ENCODE data around the gene PEX14. TPM values are rescaled to one million over a fixed set of nuclear protein-coding genes. Genes with fewer than 3 reads are reported as not detected.
A peak's percentile ranks its signal among the peaks of the same experiment; 100 is the strongest.

Gene PEX14
- total RNA-seq, 1 donor from 2014 or later: 31.4 TPM

GRCh38 chr1:10629091-10629815 is 154.5 kb downstream of the PEX14 start:
- H3K9me3 Mint-ChIP-seq: no peaks in the 10 kb centered on the region
- no peak overlapping the region for H3K27ac Mint-ChIP-seq
- peaks cover 2% of the 10 kb centered on the region for H3K4me1 Mint-ChIP-seq
- no peak overlapping the region for H3K4me3 Mint-ChIP-seq
- DNase-seq (ENCODE audit: low spot score in 2 of 2, unreplicated experiment in 2 of 2): peak in 1 of 2 experiments; percentile 16
- TF ChIP-seq CTCF (IDR thresholded peaks at IDR 0.05; ENCODE audit: unreplicated experiment): no peak
- peaks cover 10% of the 10 kb centered on the region for H3K36me3 Mint-ChIP-seq
- no peaks in the 10 kb centered on the region for H3K27me3 Mint-ChIP-seq (ENCODE audit: low read depth)

- Mint-ChIP-seq H3K9me3 (no peaks in the 10 kb centered on the region), H3K36me3 (peaks cover 10% of the 10 kb centered on the region), H3K4me1 (peaks cover 2% of the 10 kb centered on the region), H3K27ac (no peak overlapping the region), H3K27me3 (ENCODE audit: low read depth) (no peaks in the 10 kb centered on the region), H3K4me3 (no peak overlapping the region)
- DNase-seq (ENCODE audit: low spot score in 2 of 2, unreplicated experiment in 2 of 2): peak in 1 of 2 experiments; percentile 17
- TF ChIP-seq CTCF (IDR thresholded peaks at IDR 0.05; ENCODE audit: unreplicated experiment): no peak
These were observed 155.2 kb downstream of the PEX14 start for GRCh38 chr1:10629816-10630571.

- no peaks in the 10 kb centered on the region for H3K9me3 Mint-ChIP-seq
- DNase-seq (ENCODE audit: low spot score in 2 of 2, unreplicated experiment in 2 of 2): peak in 1 of 2 experiments; percentile 10
- TF ChIP-seq CTCF (IDR thresholded peaks at IDR 0.05; ENCODE audit: unreplicated experiment): no peak
- H3K27ac Mint-ChIP-seq: no peak overlapping the region
- H3K27me3 Mint-ChIP-seq (ENCODE audit: low read depth): no peaks in the 10 kb centered on the region
- peaks cover 10% of the 10 kb centered on the region for H3K36me3 Mint-ChIP-seq
- peaks cover 6% of the 10 kb centered on the region for H3K4me1 Mint-ChIP-seq
- no peak overlapping the region for H3K4me3 Mint-ChIP-seq
These were observed 155.9 kb downstream of the PEX14 start for GRCh38 chr1:10630661-10631120.

DNA sequence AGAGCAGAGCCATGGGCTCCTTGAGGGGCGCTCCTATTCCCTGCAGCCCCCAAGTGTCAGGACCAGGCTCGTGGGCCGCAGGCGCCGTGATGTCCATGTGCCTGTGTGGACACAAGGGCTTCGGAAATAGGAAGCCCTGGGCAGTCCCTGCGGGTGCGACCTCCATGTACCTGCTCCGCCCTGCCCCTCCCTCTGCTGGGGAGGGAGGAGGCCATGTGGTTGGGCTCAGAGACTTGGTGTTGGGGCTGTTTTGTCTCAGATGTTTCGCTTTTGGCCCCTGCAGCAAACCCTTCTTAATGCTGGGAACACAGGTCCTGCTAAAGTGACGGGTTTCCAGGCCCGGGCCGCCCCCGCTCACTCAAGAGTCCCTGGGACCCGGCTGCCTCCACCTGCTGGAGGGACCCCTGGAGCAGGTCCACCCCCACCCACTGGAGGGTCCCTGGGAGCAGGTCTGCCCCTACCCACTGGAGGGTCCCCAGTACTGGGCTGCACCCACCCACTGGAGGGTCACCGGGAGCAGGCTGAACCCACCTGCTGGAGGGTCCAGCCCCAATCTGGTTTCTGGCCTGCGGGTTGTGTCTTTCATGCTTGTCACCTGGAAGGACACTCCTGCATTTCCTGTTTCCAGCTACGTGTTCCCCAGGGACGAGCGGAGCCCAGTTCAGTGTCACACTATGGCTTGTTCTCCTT is 156.5 kb downstream of the PEX14 start:
- no peak for TF ChIP-seq CTCF (IDR thresholded peaks at IDR 0.05; ENCODE audit: unreplicated experiment)
- Mint-ChIP-seq H3K4me3 (no peak overlapping the region), H3K36me3 (peaks cover 10% of the 10 kb centered on the region), H3K27me3 (ENCODE audit: low read depth) (no peaks in the 10 kb centered on the region), H3K9me3 (no peaks in the 10 kb centered on the region), H3K27ac (no peak overlapping the region), H3K4me1 (peaks cover 7% of the 10 kb centered on the region)
- no peak for DNase-seq (ENCODE audit: low spot score in 2 of 2, unreplicated experiment in 2 of 2)

GRCh38 chr1:10631811-10632593 is 157.3 kb downstream of the PEX14 start:
- Mint-ChIP-seq H3K4me3 (no peak overlapping the region), H3K36me3 (peaks cover 10% of the 10 kb centered on the region), H3K27me3 (ENCODE audit: low read depth) (peaks cover 2% of the 10 kb centered on the region), H3K27ac (no peak overlapping the region), H3K4me1 (peaks cover 7% of the 10 kb centered on the region), H3K9me3 (no peaks in the 10 kb centered on the region)
- DNase-seq (ENCODE audit: low spot score in 2 of 2, unreplicated experiment in 2 of 2): no peak
- TF ChIP-seq CTCF (IDR thresholded peaks at IDR 0.05; ENCODE audit: unreplicated experiment): no peak

All from mesothelial cell of epicardium (in vitro differentiated cells).